Right lobe of liver (tissue), 4 donors: ENCODE results near the gene FBXO36.

Source experiments
- CTCF ChIP-seq, 4 donors: fragments of 200-600 bp in 3 of 4; fragments of 450-650 bp in 1 of 4; IDR thresholded peaks; one replicate each; pipeline versions ENCODE4 v1.5.1 to v1.8.0; 2016 to 2022; ENCODE audit warnings: antibody characterized with exemption in 4 of 4, mild to moderate bottlenecking in 2 of 4
- POLR2A ChIP-seq: fragments of 450-650 bp; IDR thresholded peaks from one replicate; pipeline ENCODE4 v1.6.1; 2017; ENCODE audit warnings: antibody characterized with exemption, mild to moderate bottlenecking
- donor health status: DM: no; HTN: no; CAD: no.
- donor health status: DM: no; HTN: no; CAD: no.
- donor health status: DM: no; HTN: yes; CAD: no.

GRCh38 chr2:229970406-229970805, 48.1 kb downstream of the FBXO36 start:
- TF ChIP-seq CTCF (IDR thresholded peaks at IDR 0.05) (no peak), POLR2A (no peak)
